ENCODE data around the gene SPESP1.
"Not testable (repeated sequence)": the region's sequence is repeated elsewhere in the genome, so short reads cannot be mapped to it uniquely, and the experiment has no call there.

The SPESP1 gene

DNA sequence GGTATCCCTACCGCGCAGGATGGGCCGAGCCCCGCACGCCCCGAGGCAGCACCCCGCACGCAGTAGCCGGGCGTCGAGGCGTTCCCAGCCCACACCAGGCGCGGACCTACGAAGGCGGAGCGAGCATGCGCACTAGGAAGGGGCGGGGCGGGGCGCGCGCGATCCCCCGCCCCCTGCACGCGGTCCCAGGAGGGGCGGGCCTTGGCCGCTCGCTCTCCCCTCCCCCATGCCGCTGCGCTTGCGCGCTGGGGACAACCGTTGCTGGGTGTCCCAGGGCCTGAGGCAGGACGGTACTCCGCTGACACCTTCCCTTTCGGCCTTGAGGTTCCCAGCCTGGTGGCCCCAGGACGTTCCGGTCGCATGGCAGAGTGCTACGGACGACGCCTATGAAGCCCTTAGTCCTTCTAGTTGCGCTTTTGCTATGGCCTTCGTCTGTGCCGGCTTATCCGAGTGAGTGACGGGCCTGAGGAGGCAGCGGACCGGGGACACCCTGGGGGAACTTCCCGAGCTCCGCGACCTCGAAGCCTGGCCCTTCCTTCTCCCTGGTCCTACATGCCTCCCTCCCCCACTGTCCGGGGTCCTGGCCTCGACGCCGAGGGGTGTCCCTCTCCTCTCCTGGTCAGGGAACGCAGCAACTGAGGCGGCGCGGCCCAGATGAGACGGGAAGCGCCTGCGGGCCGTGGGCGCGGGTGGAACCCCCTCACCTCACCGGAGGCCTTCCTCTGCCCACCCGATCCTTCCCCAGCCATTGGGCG, at the start of gene SPESP1:
TSS of gene SPESP1 (plus strand) at position 258 of the 755 bp plus-strand sequence. CDS start at position 387, 129 bp downstream.
- no peak for DNase-seq

GRCh38 chr15:68885070-68885469, 45.3 kb upstream of the SPESP1 start:
- no peak for DNase-seq

DNA sequence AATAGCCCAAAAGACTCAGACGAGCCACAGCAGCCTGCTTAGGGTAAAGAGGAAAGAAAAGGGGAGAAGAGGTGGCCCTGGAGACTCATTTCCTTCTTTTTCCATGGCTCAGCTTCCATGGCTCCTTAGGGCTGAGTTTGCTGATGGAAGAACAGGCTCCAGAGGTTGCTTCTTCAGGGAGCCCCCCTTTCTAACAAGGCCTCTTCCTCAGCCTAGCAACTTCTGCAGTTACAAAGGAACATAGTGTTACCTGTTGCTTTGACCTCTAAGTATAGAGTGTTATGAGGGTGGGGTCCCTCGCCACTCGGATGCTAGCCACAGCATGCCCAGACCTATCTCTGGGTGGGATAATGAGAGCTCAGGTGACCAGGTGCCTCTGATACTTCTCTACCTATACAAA, 43.2 kb upstream of the SPESP1 start:
- no peak for DNase-seq

DNA sequence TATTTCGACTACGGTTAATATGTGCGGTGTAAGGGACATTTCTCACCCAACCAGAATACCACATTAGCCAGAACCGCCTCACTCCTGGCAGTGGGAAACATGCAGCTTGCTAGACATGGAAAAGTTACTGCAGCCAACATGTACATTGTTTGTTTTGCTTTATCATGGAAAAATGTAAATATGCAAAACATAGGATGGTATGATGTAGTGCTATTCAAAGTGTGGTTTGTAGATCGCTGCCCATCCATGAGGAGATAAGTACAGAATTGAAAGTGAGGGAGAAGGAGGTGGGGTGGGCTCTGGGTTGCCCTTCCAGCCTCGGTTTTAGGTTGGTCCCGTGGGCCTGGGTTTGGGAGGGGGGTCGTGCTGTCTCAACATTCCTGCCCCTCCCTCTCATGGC, 42.5 kb upstream of the SPESP1 start:
- DNase-seq, result no peak

DNA sequence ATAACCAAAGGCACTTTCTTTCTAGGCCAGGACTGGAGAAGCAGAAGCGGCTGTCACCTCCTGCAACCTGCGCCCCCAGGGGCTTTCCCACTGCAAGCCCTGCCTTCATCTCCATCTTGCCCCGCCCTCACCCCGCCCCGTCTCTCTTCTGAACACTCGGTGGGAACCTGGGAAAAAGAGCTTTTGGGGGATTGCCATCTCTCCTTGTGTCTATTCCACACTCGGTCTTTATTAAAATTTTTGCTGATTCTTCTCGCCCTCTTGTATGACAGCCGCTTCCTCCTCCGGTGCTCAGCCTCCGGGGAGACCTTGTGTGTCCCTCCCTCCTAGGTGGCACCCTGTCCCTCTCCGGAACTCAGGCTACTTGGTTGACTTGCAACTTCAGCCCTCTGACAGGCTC, 41.9 kb upstream of the SPESP1 start:
- DNase-seq, result no peak

DNA sequence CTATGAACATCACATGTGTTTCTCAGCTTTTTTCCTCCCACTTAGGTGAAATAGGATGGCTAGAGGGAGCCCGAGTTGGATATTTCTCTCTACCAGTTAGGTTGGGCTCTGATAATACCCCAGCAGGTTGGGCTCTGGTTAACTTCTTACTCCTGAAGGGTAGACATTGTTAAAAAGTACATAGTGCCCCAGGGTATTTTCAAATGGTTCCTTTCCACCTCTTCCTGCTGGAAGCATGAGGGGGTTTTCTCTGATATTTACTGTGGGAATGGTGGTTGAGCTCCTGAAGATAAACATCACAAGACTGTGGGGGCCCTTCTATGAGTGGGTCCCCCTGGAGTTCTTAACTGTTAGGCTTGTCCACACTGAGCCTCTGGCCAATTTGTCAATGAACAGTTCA, 36.1 kb upstream of the SPESP1 start:
- no peak for DNase-seq

DNA sequence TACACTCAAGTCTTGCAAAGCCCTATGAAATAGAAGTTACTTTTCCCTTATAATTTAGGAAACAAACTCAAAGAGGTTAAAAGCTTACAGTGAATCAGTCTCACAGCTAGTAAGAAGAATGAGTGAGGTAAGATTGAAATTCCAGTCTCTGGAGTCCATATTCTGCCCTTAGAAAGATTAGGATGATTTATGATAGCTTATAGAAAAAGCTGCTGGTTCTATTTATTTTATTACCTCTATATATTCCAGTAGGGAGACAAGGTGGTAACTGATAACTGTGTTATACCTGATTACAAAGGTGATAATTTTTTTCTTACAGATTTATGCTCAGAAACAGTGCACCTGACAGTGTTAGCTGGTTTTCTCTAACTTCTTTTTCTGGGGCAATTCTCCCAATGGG, 34.1 kb upstream of the SPESP1 start:
- no peak for DNase-seq

GRCh38 chr15:68897016-68897415, 33.3 kb upstream of the SPESP1 start:
- no peak for DNase-seq

DNA sequence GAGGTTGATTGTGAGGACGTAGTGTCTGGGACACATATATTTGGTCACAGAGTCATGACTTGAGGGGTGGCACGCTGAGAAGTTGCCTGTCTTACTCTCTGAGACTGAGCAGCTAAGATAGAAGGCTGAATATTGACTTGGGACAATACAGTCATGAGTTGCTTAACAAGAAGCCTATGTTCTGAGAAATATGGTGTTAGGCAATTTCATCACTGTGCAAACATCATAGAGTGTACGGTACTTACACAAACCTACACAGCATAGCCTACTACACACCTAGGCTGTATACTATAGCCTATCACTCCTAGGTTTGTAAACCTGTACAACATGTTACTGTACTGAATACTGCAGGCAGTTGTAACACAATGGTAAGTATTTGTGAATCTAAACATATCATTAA, 30.3 kb upstream of the SPESP1 start:
- no peak for DNase-seq

- no peak for DNase-seq
Observed at GRCh38 chr15:68907396-68907923, 22.9 kb upstream of the SPESP1 start.

DNA sequence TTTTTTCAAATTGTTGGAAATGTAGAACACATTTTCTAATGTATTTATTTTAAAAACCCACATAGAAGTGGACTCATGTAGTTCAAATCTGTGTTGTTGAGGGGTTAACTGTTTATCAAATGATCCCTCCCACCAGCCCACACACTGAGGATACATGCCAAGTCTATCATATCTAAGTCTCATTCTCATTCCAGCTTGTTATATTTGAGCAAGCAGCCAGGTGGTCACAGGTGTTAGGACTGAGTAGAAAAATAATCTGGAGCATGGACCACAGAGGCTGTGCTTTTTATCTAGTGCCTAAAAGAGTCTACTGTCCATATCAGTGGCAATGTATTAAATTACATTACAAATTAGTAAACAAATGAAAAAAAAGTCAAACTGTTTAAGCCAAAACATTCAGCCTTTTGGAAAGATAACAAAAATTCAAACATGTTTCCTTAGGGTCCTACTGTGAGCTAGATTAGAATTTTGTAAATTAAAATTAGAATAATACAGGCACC, 20.7 kb upstream of the SPESP1 start:
- DNase-seq, result no peak

GRCh38 chr15:68910341-68910740, 20.0 kb upstream of the SPESP1 start:
- DNase-seq, result no peak

DNA sequence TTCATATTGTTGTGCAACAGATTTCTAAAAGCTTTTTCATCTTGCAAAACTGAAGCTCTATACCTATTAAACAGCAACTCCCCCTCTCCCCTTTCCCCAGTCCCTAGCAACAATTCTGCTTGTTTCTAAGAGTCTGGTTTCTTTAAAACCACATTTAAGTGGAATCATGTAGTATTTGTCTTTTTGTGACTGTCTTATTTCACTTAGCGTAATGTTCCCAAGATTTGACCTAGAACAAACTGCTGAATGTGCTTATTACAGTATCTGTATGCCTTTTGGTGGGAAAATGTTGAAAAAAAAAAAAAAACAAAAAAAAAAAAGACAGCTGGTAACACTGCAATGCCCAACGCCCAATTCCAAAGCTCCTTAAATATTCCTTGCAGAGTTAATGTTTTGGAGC, 19.5 kb upstream of the SPESP1 start:
- DNase-seq, result no peak

- no peak for DNase-seq
Observed at GRCh38 chr15:68921926-68922325, 8.4 kb upstream of the SPESP1 start.

DNA sequence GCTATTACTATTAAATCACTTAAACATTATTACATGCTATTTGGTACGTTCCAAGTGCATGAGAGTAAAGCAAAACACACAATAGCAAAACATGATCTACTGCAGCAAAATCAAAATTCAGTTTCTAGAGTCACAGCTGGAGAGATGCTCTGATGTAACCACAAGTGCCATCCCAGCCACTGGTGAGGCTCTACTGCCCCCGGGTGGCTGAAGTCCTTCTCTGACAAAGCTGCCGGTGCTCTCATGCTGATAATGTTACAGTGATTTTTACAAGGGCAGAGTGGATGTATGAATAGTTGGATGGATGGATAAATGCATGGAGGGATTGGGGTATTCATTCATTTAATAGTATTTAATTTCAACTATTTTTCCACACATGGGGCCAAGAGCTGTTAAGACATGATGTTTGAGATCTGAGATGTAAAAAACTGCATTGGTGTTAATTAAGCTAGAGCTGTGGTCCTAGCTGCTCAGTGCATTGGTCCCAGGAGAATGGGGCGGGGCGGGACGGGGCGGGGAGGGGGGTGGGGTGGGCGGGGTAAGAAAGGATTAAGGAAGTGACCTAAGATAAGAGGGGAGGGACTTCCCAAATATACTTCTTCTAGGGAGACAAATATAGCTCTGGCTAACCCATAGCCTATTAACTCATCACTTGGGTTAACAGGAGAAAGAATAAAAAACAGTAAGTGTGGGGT, 5.3 kb upstream of the SPESP1 start:
- DNase-seq, result peak; percentile 39

DNA sequence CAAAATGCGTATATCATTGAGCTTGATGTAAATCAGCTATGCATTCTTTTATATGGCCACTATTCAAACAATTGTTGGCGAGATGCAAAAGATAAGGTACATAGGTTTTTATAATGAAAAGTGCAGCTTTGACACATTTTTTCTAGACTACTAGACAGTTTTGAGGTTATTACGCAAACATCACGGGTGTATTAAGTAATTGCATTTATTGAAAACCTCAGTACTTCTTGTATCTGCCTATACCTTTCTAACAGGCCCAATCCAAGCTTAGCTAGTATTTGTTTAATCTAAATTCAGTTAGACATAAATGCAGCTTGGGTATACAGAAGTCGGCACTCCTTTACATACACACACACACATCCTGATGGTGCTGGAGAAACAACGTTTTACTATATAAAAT, 2.7 kb downstream of the SPESP1 start:
- no peak for DNase-seq

DNA sequence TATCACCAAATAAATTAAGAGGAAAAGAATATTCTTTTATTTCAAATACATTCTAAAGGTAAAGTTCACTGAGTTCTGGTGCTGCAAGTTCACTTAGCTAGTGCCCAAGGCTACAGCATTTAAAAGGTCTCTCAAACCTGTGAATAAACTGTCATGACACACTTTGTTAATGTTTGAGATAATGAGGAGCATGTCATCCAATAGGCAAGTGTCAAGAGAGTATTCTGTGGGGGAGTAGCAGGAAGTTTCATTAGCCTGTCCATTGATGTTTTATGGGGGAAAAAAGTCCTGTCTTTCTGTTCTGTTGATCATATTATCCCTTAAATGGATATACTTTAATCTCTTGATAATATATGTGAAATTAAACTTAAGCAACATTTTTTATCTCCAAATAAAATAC, 4.0 kb downstream of the SPESP1 start:
- DNase-seq, result no peak

GRCh38 chr15:68935400-68935937, 5.1 kb downstream of the SPESP1 start:
- no peak for DNase-seq

DNA sequence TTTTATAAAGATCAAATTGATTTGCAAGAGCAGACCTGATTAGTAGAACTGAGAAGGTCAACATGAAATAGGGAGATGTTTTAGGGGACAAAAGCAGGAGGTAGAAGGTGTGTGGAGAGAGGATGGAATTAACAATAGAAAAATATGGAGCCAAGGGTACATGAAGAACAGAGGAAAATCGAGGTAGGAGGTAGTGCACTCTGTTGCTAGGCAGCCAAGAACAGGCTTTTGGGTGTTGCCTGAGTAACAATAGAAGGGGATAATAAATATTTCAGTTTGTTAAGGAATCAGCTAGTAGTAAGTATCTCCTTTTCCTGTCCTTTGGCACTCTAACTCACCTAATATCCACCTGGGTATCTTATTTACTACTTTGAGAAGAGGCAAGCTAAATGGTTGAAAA, 9.2 kb downstream of the SPESP1 start:
- no peak for DNase-seq

DNA sequence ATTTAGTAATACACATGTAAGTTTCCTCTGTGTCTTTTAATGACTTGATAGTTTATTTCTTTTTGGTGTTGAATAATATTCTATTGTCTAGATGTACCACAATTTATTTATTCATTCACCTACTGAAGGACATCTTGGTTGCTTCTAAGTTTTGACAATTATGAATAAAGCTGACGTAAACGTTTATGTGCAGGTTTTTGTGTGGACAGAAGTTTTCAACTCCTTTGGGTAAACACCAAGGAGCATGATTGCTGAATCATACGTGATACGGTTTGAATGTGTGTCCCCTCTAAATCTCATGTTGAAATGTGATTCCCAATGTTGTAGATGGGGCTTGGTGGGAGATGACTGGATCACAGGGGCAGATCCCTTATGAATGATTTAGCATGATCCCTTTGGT, 21.5 kb downstream of the SPESP1 start:
- DNase-seq, result no peak

DNA sequence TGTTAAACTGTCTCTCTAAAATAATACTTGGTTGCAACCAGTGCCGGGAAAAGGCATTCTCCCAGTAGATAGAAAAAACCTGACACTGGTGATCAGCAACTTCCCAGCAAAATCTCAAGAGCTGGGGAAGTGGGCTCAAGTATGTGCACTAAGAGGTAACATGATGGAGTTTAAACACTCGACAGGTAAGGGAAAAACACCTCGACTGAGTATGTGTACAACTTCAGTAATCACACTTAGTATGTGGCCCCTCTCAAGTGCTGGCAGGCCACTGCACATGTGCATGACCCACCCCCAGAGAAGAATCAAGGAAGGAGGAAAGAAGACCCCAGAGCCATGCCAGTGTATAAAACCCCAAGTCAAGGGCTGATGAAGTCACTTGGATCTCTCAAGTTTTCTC, 27.4 kb downstream of the SPESP1 start:
- DNase-seq, result no peak

DNA sequence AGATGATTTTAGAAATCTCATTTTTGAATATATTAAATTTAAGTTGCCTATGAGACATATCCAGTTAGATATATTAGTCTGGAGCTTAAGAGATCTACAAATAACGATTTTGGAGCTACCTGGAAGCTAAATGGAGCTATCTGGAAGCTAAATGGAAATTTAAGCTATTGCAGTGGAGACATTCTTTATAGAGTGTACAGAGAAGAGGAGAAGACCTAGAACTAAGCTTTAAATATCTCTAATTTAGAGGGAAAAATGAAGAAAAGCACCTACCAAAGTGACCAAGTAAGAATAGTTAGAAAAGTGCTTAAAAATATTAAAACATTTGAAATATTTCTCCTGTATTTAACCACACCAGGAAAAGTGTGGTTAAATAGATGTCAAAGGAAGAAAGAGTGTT, 28.3 kb downstream of the SPESP1 start:
- DNase-seq, result no peak

- no peak for DNase-seq
Observed at GRCh38 chr15:68962465-68962864, 32.1 kb downstream of the SPESP1 start.

- DNase-seq, result not testable (repeated sequence)
Observed at GRCh38 chr15:68963719-68964118, 33.4 kb downstream of the SPESP1 start.
